Measurements from ENCODE around the gene GUCD1.

GRCh38 chr22:24595228-24595627, 40.3 kb upstream of the GUCD1 start:
- TF ChIP-seq CTCF (IDR thresholded peaks at IDR 0.05) (no peak), POLR2A (IDR thresholded peaks at IDR 0.05) (no peak)

Data from adrenal gland (tissue), 5 donors.